Cardiac fibroblast (primary cell): ENCODE data around the gene BRD8.
"Not testable (repeated sequence)": the region's sequence is repeated elsewhere in the genome, so short reads cannot be mapped to it uniquely, and the experiment has no call there.

Experiments used
- DNase-seq, 2 donors: peaks; one replicate each; pipeline versions ENCODE4 v3.0.0 to v3.0.0-alpha.2; 2010; ENCODE audit warnings: low read depth in 2 of 2
- H3K4me3 ChIP-seq, 2 donors: replicated peaks in 1 of 2; 1 replicate in 1 of 2; 2 replicates in 1 of 2; pipeline ENCODE4 v1.5.1; 2011; ENCODE audit warnings: low read depth in 2 of 2, low read length in 2 of 2, mild to moderate bottlenecking in 2 of 2, moderate library complexity in 1 of 2
- CTCF ChIP-seq: IDR thresholded peaks from one replicate; pipeline ENCODE4 v1.5.1; 2011; ENCODE audit warnings: low read depth, mild to moderate bottlenecking, low read length, inconsistent platforms

The BRD8 gene

DNA sequence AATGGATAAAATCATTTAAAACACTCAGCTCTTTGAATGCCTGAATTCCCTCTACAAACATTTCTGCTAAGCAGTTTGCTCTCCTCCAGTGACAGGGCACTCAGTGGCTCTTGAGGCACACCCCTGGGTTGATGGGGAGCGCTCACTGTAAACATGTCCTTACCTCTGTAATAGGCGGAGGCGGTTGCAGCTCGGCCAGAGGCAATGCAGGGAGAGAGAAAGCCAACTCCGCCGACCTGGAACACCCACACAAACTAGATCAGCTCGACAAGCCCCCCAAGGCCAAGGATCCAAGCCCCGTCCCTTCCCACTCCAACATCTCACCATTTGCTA is 34.4 kb upstream of the BRD8 start:
- peak overlapping the region; percentile 98 to 100 for H3K4me3 ChIP-seq
- no peak for TF ChIP-seq CTCF
- DNase-seq: peak; percentile 7 to 22

- TF ChIP-seq CTCF: no peak
- DNase-seq: no peak
- H3K4me3 ChIP-seq: no peak overlapping the region
These were observed 32.6 kb upstream of the BRD8 start for GRCh38 chr5:138210985-138211384.

DNA sequence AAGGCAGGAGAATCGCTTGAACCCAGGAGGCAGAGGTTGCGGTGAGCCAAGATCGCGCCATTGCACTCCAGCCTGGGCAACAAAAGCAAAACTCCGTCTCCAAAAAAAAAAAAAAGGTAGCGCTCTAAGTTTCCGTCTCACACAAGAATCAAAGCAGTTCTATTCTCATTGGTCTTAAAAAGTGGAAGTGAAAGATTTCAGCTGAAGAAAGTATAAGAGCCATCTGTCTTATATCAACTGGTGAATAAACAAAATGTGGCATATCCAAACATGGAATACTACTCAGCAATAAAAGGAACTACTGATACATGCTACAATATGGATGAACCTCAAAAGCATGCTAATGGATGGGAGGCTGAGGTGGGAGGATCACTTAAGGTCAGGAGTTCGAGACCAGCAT is 15.4 kb upstream of the BRD8 start:
- DNase-seq, H3K4me3 ChIP-seq: not testable (repeated sequence)

DNA sequence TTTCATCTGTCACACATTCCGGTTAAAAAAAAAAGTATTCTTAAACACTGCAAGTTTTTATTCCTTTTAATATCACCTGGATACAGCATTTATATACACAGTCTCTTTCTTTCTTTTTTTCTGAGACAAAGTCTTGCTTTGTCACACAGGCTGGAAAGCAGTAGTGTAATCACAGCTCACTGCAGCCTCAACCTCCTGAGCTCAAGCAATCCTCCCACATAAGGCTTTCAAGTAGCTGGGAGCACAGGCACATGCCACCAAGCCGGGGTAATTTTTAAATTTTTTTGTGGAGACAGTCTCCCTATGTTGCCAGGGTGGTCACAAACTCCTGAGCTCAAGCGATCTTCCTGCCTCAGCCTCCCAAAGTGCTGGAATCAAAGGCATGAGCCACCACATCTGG is 14.4 kb upstream of the BRD8 start:
- DNase-seq: no peak
- TF ChIP-seq CTCF: no peak
- H3K4me3 ChIP-seq: no peak overlapping the region

DNA sequence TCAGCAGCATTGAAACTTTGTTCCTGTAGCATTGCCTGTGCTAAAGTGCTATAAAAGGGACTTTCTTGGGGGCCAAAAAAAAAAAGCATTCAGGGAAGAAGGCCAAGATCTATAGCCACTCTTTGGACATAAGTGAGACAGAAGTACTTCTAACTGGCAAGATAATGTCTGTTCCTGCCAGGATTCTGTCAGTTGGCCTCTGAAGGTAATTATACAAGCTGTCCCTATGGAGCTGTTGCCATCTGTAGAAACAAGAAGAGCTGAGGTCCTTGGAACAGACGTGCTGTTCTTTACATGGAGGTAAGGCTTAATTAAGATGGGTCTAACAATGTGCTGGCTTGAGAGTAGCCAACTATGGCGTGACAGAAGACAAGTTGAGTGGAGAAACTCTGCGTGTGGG is 10.2 kb upstream of the BRD8 start:
- TF ChIP-seq CTCF: no peak
- no peak for DNase-seq

DNA sequence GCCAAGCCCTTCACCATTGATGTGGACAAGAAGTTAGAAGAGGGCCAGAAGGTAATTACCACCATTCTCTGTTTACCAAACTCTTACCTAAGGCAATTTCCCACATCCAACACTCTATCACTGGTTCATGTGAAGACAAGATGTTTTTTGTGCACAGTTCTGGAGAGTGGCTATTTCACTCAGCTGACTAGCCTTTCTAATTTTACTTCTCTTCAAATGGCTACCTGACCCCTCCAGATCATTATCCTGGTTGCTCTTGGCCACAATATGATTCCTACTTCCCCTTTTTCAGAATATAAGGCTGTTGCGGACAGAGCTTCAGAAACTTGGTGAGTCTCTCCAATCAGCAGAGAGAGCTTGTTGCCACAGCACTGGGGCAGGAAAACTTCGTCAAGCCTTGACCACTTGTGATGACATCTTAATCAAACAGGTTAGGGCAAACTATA is 7.6 kb upstream of the BRD8 start:
- TF ChIP-seq CTCF: no peak
- DNase-seq: no peak
- no peak overlapping the region for H3K4me3 ChIP-seq

More for the DNA sequence above, 10.2 kb upstream of the BRD8 start:
- H3K4me3 ChIP-seq: no peak overlapping the region

- TF ChIP-seq CTCF: no peak
- H3K4me3 ChIP-seq: no peak overlapping the region
- DNase-seq: no peak
These were observed 4.4 kb upstream of the BRD8 start for GRCh38 chr5:138182808-138183207.
